ENCODE measurements around the gene DRD3. TPM values are rescaled to one million over a fixed set of nuclear protein-coding genes. Genes with fewer than 3 reads are reported as not detected.

Gene DRD3
- total RNA-seq, 2 donors from 2014 or later, result not detected

DNA sequence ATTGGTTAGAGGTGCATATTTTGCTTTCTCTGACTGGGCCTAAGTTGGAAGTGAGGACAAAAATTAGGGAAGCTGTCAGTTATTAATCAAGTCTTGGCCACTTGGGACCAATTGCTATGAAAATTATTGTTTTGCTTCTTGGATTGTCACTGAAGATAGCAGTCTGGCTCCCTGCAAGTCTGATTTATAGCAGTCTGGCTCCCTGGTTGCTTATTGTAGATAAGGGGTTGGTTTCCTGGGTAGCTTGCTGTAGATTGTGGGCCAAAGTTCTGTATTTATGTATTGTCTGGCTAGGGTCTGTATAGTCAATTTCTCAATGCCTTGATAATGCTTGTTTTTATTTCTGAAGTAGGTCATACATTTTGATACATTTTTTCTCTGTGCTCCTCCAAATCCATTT lies 13.3 kb upstream of the DRD3 start:
- no peak overlapping the region for H3K4me3 ChIP-seq
- TF ChIP-seq CTCF (IDR thresholded peaks at IDR 0.05), result no peak
- H3K9me3 ChIP-seq, result no peaks in the 10 kb centered on the region
- H3K27me3 ChIP-seq, result no peaks in the 10 kb centered on the region
- no peaks in the 10 kb centered on the region for H3K4me1 ChIP-seq
- DNase-seq (no peak), ATAC-seq (no peak)
- H3K36me3 ChIP-seq (replicated peaks in 1 of 2; ENCODE audit: insufficient read depth in 1 of 2, low read depth in 2 of 2), result no peaks in the 10 kb centered on the region
- no peak overlapping the region for H3K27ac ChIP-seq
- intact Hi-C loops (cut with DNase I), result no loop called here

DNA sequence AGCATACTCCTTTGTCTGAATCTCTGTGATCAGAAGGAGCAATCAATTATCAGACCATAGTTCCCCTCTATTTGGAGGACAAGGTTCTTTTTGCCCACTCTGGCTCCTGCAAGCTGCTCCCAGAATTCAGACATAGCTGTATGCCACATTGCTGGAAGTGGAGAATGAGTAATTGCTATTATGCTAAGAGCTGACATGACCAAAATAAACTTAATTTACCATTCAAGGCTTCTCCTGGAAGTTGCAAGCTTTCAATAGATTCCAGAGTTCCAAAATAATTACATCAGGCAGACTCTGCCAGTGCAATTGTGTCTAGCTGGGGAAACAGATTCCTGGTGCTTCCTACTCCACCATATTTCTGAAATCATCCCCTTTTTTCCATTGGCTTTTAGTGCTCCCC lies 7.6 kb upstream of the DRD3 start:
- ATAC-seq, result no peak
- H3K27ac ChIP-seq, result no peak overlapping the region
- no peak for TF ChIP-seq POLR2A (IDR thresholded peaks at IDR 0.05)
- TF ChIP-seq CTCF (IDR thresholded peaks at IDR 0.05), result no peak
- DNase-seq, result no peak
- H3K9me3 ChIP-seq, result peaks cover 0 to 4% (median 0%) of the 10 kb centered on the region in 3 donors
- intact Hi-C loops (cut with DNase I), result no loop called here
- no peaks in the 10 kb centered on the region for H3K4me1 ChIP-seq
- no peak overlapping the region for H3K4me3 ChIP-seq
- H3K27me3 ChIP-seq, result no peaks in the 10 kb centered on the region
- H3K36me3 ChIP-seq (replicated peaks in 1 of 2; ENCODE audit: insufficient read depth in 1 of 2, low read depth in 2 of 2), result no peaks in the 10 kb centered on the region

GRCh38 chr3:114179575-114179974 lies 723 bp upstream of the DRD3 start:
- TF ChIP-seq CTCF (IDR thresholded peaks at IDR 0.05) (peak in 2 of 7 experiments; percentile 1 to 3), POLR2A (IDR thresholded peaks at IDR 0.05) (no peak)
- peak in 2 of 4 donors; percentile 6 to 7 for DNase-seq
- Histone ChIP-seq H3K9me3 (no peaks in the 10 kb centered on the region), H3K27me3 (no peaks in the 10 kb centered on the region), H3K27ac (no peak overlapping the region), H3K4me3 (no peak overlapping the region), H3K36me3 (replicated peaks in 1 of 2; ENCODE audit: insufficient read depth in 1 of 2, low read depth in 2 of 2) (no peaks in the 10 kb centered on the region), H3K4me1 (no peaks in the 10 kb centered on the region)
- no peak for ATAC-seq
- 15 to 21% methylated on average over 2 of the region's 2 CpGs for WGBS, 2 donors
- intact Hi-C loops (cut with DNase I), result no loop called here

DNA sequence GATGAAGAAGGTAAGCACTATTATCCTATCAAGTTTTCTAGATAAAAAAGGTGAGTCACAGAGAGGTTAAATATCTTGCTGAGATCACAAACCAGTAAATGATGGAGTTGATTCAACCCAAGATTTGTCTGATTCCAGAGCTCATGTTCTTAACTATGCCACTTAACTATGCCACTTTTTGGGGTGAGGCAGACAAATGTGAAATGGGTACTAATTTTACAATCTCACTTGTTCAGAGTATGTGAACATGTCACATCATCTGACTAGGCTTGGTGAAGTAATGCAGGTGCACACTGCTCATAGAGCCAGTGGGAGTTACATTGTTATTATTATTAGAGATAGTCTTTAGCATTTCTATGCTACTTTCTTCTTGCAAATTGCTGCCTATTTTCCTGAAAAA lies 2.0 kb downstream of the DRD3 start:
- Histone ChIP-seq H3K27ac (no peak overlapping the region), H3K36me3 (replicated peaks in 1 of 2; ENCODE audit: insufficient read depth in 1 of 2, low read depth in 2 of 2) (no peaks in the 10 kb centered on the region), H3K27me3 (no peaks in the 10 kb centered on the region), H3K9me3 (no peaks in the 10 kb centered on the region), H3K4me1 (no peaks in the 10 kb centered on the region), H3K4me3 (no peak overlapping the region)
- TF ChIP-seq POLR2A (IDR thresholded peaks at IDR 0.05), result no peak
- no peak for TF ChIP-seq CTCF (IDR thresholded peaks at IDR 0.05)
- intact Hi-C loops (cut with DNase I), result no loop called here
- ATAC-seq (no peak), DNase-seq (no peak)

DNA sequence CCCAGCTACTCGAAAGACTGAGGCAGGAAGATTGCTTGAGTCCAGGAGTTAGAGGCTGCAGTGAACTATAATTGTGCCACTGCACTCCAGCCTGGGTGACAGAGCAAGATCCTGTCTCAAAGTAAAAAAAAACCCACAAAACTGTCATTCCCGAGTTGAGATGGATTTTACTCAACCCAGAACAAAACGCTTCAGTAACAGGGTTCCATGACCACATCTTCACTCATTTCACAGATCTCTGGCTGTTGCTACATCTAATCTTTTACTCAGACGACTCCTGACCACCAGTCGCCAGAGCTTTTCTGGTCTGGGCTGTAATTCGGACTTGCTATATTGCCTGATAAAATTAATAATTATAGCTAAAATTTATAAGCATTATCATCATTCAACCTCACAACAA lies 2.4 kb downstream of the DRD3 start:
- H3K27me3 ChIP-seq, result no peaks in the 10 kb centered on the region
- ATAC-seq (no peak), DNase-seq (no peak)
- no peaks in the 10 kb centered on the region for H3K4me1 ChIP-seq
- H3K27ac ChIP-seq, result no peak overlapping the region
- 56 to 58% methylated on average over 6 of the region's 6 CpGs for whole genome bisulfite sequencing, 2 donors
- H3K9me3 ChIP-seq, result no peaks in the 10 kb centered on the region
- intact Hi-C loops (cut with DNase I), result no loop called here
- H3K4me3 ChIP-seq, result no peak overlapping the region
- H3K36me3 ChIP-seq (replicated peaks in 1 of 2; ENCODE audit: insufficient read depth in 1 of 2, low read depth in 2 of 2), result no peaks in the 10 kb centered on the region
- TF ChIP-seq CTCF (IDR thresholded peaks at IDR 0.05) (no peak), POLR2A (IDR thresholded peaks at IDR 0.05) (no peak)

Measured in body of pancreas (tissue), 4 donors.